GM21381 (cell line): ENCODE data around the gene XXYLT1.

Experiments
- ATAC-seq: cut with Tn5 transposase; IDR thresholded peaks from one replicate; pipeline ENCODE4 v1.9.1; 2021; ENCODE audit warnings: mild to moderate bottlenecking, moderate library complexity; ENCODE audit not compliant: unreplicated experiment

XXYLT1 gene

GRCh38 chr3:195268576-195269309 lies 2.2 kb downstream of the XXYLT1 start:
- ATAC-seq, result no peak

DNA sequence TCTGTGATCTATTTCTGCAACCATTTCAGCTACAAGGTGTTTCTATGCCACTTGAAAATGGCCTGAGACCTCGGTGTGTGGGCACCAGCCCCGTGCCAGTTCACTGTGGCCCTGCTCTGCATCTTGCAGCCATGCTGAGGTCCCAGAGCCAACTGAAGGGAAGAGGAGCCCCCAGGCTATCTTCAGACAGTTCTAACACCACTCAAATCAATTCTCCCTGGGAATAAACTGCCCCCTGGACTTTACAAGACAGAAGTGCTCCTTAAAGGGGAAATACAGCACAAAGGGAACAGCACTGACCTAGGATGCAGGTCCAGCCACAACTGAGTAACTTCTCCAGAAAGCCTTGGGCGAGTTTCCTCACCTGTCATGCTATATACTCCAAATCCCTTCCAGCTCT lies 3.9 kb downstream of the XXYLT1 start:
- no peak for ATAC-seq

GRCh38 chr3:195266428-195266827 lies 4.5 kb downstream of the XXYLT1 start:
- ATAC-seq, result no peak

GRCh38 chr3:195265363-195265976 lies 5.5 kb downstream of the XXYLT1 start:
- no peak for ATAC-seq

GRCh38 chr3:195263925-195264600 lies 6.9 kb downstream of the XXYLT1 start:
- no peak for ATAC-seq

GRCh38 chr3:195263193-195263924 lies 7.6 kb downstream of the XXYLT1 start:
- no peak for ATAC-seq

- no peak for ATAC-seq
These were observed 9.0 kb downstream of the XXYLT1 start for GRCh38 chr3:195261925-195262324.

DNA sequence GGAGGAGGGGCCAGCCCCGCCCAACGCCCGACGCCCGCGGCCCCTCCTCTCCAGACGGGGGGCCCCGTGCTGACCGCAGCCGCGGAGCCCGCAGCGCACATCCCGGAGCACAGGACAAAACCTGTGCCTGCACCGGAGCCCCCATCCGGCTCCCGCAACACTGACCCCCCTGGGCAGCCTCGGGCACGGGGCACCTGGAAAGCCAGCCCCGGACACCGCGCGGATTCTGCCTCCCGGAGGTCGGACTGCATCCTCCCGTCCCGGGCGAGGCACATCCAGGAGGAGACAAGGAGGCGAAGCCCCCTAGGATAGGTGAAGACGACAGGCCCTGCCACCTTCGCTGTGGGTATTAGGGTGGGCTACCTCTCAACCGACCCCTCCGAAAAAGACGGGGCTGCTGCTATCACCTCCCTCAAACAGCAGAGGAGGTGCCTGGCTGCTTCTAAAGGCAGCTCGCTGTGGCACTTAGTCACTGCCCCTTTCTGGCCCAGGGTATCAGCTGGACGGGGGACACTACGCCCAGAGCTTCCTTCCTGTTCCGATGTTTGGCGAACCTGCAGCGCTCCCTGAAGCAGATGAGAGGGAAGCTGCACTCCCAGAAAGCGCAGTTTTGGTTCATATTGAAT lies 10.6 kb downstream of the XXYLT1 start:
- peak; percentile 0 for ATAC-seq

DNA sequence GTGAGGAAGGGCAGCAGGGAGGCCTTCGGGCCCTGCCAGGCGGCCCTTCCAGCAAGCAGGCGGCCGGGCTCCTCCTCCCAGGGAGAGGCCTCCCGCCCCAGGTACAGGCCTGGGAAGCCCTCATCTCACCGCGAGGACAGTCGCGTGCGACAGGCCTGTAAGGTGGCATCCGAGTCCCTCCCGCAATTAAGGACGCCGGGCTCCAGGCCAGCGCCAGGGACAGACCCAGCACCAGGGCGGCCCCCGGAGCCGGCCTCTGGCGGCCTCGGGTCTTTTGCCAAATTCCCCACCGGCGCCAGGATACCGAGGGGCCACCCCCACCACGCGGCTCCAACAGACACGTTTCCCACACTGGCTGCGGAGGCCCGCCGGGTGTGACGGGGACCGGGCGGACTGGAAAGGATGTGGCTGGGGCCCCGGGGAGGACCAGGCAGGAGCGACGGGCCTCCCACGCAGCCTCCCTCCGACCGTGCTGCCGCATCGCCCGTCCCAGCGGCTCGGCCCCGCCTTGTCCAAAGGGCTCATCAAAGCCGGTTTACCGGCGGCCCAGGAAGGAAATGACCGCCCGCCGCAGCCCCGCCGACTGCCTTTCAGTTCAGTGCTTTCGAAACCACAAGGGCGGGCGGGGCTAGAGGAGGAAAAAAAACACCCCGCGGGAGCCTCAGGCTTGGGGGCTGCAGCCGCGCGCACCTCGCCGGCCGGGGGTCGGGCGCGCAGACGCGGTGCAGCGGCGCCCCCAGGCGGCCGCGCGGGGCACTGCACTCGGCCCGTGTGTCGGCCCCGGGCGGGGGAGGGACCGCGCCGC lies 11.3 kb downstream of the XXYLT1 start:
- ATAC-seq, result peak; percentile 77

DNA sequence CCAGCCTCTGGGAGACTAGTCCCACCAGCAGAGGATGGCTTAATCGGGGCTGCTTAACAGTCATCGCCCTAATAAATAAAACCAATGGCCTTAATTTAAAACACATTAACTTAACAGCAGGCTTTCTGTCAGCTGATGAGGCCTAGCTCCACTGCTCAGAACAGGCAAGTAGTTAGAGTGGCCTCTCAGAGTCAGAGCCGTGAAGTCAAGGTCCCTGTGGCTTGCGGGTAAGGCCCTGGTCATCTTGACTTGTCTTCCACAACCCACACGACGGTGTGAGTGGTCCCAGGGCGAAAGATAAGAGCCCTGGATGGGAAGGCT lies 11.8 kb downstream of the XXYLT1 start:
- no peak for ATAC-seq

- ATAC-seq, result no peak
These were observed 12.4 kb downstream of the XXYLT1 start for GRCh38 chr3:195258449-195259153.

- ATAC-seq, result no peak
These were observed 13.2 kb downstream of the XXYLT1 start for GRCh38 chr3:195257454-195258448.

DNA sequence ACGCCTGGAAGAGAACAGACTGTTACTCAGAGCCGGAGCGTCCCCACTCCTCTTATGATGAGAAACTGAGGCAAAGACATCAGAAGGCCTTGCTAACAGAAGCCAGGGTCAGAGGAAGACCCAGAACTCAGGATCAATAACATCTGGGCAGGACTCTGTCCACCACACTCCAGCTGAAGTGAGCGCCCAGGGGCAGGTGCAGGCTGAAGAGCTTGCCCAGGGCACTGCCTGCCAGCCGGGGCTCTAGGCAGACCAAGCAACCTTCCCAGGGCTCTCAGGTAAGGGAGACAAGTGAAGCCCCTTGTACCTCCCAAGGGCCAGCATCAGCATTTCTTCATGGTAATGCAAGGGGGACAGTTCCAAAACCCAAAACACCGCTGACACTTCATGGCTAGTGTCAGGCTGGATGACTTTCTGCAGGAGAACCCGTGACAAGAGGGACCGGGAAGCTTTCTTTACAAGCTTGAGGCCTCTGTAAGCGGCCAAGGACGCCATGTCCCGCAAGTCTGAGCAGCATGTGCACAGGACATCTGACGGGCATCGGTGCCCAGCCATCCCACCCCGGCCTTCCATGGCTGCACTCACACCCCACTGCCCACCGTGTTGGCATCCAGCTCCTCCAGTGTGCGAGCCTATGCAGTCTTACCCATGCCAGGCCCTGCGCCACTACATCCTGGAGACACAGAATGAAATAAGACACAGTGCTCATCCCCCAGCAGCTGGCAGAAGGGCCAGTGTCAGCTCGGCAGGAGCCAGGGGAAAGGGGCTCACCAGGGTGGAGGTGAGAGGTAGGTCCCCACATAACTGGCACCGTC lies 14.1 kb downstream of the XXYLT1 start:
- no peak for ATAC-seq

GRCh38 chr3:195255571-195256501 lies 15.1 kb downstream of the XXYLT1 start:
- ATAC-seq, result no peak

GRCh38 chr3:195255176-195255500 lies 15.8 kb downstream of the XXYLT1 start:
- ATAC-seq, result no peak

DNA sequence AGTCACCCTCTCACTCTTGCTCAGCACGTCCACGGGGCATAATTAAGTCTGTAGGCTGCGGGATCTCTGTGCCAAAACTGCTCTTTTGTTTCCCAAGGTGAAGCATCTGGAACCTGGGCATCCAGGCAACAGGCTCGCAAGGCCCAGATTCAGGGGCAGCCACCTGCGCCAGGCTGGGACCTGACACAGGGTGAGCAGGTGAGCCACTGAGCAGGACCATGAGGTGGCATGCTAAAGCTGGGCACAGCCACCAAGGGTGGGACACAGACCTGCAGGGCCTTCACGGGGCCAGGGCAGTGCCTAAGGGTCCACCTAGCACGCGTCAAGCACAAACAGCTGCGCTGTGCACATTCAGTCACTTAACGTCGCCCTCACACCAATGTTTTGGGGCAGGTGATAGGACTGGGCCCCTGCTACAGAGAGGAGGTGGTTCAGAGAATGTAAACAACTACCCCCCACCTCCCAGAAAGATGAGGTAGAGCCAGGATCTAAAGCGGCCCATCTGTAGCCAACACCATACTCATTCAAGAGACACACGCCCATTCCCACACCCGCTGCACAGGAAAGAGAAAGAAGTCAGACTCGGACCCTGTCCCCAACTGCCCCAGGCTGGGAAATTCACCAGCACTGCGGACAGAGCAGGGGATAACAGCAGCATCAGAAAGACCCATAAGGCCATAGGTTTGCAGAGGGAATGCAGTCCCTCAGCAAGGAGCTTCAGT lies 16.3 kb downstream of the XXYLT1 start:
- no peak for ATAC-seq
